ENCODE measurements around the gene STARD8.

The STARD8 gene

GRCh38 chrX:68725756-68726365 is 78.4 kb downstream of the STARD8 start:
- no peak for TF ChIP-seq GATA3 (IDR thresholded peaks at IDR 0.05; ENCODE audit: low read depth, low read length)
- no peak for TF ChIP-seq GATA2 (IDR thresholded peaks at IDR 0.05; ENCODE audit: low read depth, low read length)

- TF ChIP-seq GATA2 (IDR thresholded peaks at IDR 0.05; ENCODE audit: low read depth, low read length), result no peak
Measured at GRCh38 chrX:68726366-68726765, 78.9 kb downstream of the STARD8 start.

- TF ChIP-seq GATA2 (IDR thresholded peaks at IDR 0.05; ENCODE audit: low read depth, low read length), result no peak
- no peak for TF ChIP-seq GATA3 (IDR thresholded peaks at IDR 0.05; ENCODE audit: low read depth, low read length)
Measured at GRCh38 chrX:68727696-68728095, 80.2 kb downstream of the STARD8 start.

- TF ChIP-seq GATA3 (IDR thresholded peaks at IDR 0.05; ENCODE audit: low read depth, low read length) (no peak), GATA2 (IDR thresholded peaks at IDR 0.05; ENCODE audit: low read depth, low read length) (no peak)
Measured at GRCh38 chrX:68728186-68728585, 80.7 kb downstream of the STARD8 start.

GRCh38 chrX:68731254-68731653 is 83.8 kb downstream of the STARD8 start:
- TF ChIP-seq GATA3 (IDR thresholded peaks at IDR 0.05; ENCODE audit: low read depth, low read length), result no peak

GRCh38 chrX:68732906-68733493 is 85.5 kb downstream of the STARD8 start:
- no peak for TF ChIP-seq GATA3 (IDR thresholded peaks at IDR 0.05; ENCODE audit: low read depth, low read length)
- no peak for TF ChIP-seq GATA2 (IDR thresholded peaks at IDR 0.05; ENCODE audit: low read depth, low read length)

GRCh38 chrX:68735266-68735665 is 87.8 kb downstream of the STARD8 start:
- TF ChIP-seq GATA2 (IDR thresholded peaks at IDR 0.05; ENCODE audit: low read depth, low read length) (no peak), GATA3 (IDR thresholded peaks at IDR 0.05; ENCODE audit: low read depth, low read length) (no peak)

- TF ChIP-seq GATA2 (IDR thresholded peaks at IDR 0.05; ENCODE audit: low read depth, low read length), result no peak
- TF ChIP-seq GATA3 (IDR thresholded peaks at IDR 0.05; ENCODE audit: low read depth, low read length), result no peak
Measured at GRCh38 chrX:68743754-68744153, 96.3 kb downstream of the STARD8 start.

- no peak for TF ChIP-seq GATA2 (IDR thresholded peaks at IDR 0.05; ENCODE audit: low read depth, low read length)
- TF ChIP-seq GATA3 (IDR thresholded peaks at IDR 0.05; ENCODE audit: low read depth, low read length), result no peak
Measured at GRCh38 chrX:68746988-68747387, 99.5 kb downstream of the STARD8 start.

- TF ChIP-seq GATA2 (IDR thresholded peaks at IDR 0.05; ENCODE audit: low read depth, low read length), result no peak
- TF ChIP-seq GATA3 (IDR thresholded peaks at IDR 0.05; ENCODE audit: low read depth, low read length), result no peak
Measured at GRCh38 chrX:68748030-68748429, 100.6 kb downstream of the STARD8 start.

- TF ChIP-seq GATA2 (IDR thresholded peaks at IDR 0.05; ENCODE audit: low read depth, low read length) (no peak), GATA3 (IDR thresholded peaks at IDR 0.05; ENCODE audit: low read depth, low read length) (no peak)
Measured at GRCh38 chrX:68749426-68749825, 102.0 kb downstream of the STARD8 start.

GRCh38 chrX:68750316-68750715 is 102.8 kb downstream of the STARD8 start:
- TF ChIP-seq GATA3 (IDR thresholded peaks at IDR 0.05; ENCODE audit: low read depth, low read length), result no peak
- TF ChIP-seq GATA2 (IDR thresholded peaks at IDR 0.05; ENCODE audit: low read depth, low read length), result no peak

GRCh38 chrX:68751372-68751771 is 103.9 kb downstream of the STARD8 start:
- no peak for TF ChIP-seq GATA2 (IDR thresholded peaks at IDR 0.05; ENCODE audit: low read depth, low read length)
- no peak for TF ChIP-seq GATA3 (IDR thresholded peaks at IDR 0.05; ENCODE audit: low read depth, low read length)

GRCh38 chrX:68753218-68753617 is 105.8 kb downstream of the STARD8 start:
- TF ChIP-seq GATA3 (IDR thresholded peaks at IDR 0.05; ENCODE audit: low read depth, low read length) (no peak), GATA2 (IDR thresholded peaks at IDR 0.05; ENCODE audit: low read depth, low read length) (no peak)

GRCh38 chrX:68754406-68754805 is 106.9 kb downstream of the STARD8 start:
- no peak for TF ChIP-seq GATA2 (IDR thresholded peaks at IDR 0.05; ENCODE audit: low read depth, low read length)
- TF ChIP-seq GATA3 (IDR thresholded peaks at IDR 0.05; ENCODE audit: low read depth, low read length), result no peak
